Thyroid gland (tissue), 4 donors: Measurements from ENCODE around the gene PDE4B.

Experiments
- POLR2A ChIP-seq, 2 donors: fragments of 450-650 bp; IDR thresholded peaks; one replicate each; pipeline ENCODE4 v1.6.1; 2017; ENCODE audit warnings: antibody characterized with exemption in 2 of 2, mild to moderate bottlenecking in 2 of 2, moderate library complexity in 1 of 2
- TF ChIP-seq, protein P1 (sequence below), 6 experiments: fragments of 200-600 bp in 3 of 6; fragments of 450-650 bp in 3 of 6; sonication (generic) in 3 of 6; IDR thresholded peaks; one replicate each; pipeline ENCODE4 v1.5.1; 2016 to 2019; ENCODE audit warnings: antibody characterized with exemption in 6 of 6, mild to moderate bottlenecking in 2 of 6, inconsistent platforms in 1 of 6, moderate library complexity in 1 of 6

DNA sequence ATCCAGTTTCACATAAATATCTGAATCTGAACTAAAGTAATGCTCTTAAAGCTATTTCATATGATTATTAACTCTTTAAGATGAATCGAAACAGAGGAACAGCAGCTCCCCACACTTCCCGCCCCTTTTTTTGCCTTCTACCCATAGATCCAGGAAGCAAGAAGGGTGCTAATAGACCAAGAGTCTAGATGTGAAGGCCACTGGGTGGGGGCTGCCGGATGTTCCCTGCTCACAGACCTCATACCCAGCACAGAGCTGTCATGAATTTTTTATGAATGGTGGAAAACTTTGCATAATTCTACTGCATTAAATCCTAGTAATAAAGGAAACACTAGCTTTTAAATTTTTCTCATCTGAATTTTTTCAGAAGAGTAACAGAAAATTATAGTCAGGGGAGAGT, 457.4 kb downstream of the PDE4B start:
- no peak for TF ChIP-seq POLR2A (IDR thresholded peaks at IDR 0.05)
- TF ChIP-seq, protein P1, sequence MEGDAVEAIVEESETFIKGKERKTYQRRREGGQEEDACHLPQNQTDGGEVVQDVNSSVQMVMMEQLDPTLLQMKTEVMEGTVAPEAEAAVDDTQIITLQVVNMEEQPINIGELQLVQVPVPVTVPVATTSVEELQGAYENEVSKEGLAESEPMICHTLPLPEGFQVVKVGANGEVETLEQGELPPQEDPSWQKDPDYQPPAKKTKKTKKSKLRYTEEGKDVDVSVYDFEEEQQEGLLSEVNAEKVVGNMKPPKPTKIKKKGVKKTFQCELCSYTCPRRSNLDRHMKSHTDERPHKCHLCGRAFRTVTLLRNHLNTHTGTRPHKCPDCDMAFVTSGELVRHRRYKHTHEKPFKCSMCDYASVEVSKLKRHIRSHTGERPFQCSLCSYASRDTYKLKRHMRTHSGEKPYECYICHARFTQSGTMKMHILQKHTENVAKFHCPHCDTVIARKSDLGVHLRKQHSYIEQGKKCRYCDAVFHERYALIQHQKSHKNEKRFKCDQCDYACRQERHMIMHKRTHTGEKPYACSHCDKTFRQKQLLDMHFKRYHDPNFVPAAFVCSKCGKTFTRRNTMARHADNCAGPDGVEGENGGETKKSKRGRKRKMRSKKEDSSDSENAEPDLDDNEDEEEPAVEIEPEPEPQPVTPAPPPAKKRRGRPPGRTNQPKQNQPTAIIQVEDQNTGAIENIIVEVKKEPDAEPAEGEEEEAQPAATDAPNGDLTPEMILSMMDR (IDR thresholded peaks at IDR 0.05) = no peak
